K562 (cell line): ENCODE results near the gene SF3B4. TPM values are rescaled to one million over a fixed set of nuclear protein-coding genes. Genes with fewer than 3 reads are reported as not detected.

ENCODE experiments used
- ATF7 ChIP-seq: fragments of 450-650 bp; IDR thresholded peaks from 2 replicates; pipeline ENCODE4 v1.7.1; 2014; ENCODE audit warnings: mild to moderate bottlenecking, moderate library complexity
- BHLHE40 ChIP-seq: IDR thresholded peaks from 2 replicates; pipeline ENCODE4 v1.6.1; 2011; ENCODE audit warnings: low read length, improper control_type of control experiment
- ELF1 ChIP-seq: fragments of 200-800 bp; sonication (Bioruptor generic); IDR thresholded peaks from 2 replicates; pipeline ENCODE4 v1.6.1; 2016; ENCODE audit warnings: missing genetic modification characterization, missing compliant biosample characterization
- ETV5 ChIP-seq: sonication (generic); formaldehyde crosslinking; IDR thresholded peaks from 2 replicates; pipeline ENCODE4 v1.4.0; 2020; ENCODE audit warnings: low read depth, mild to moderate bottlenecking, missing genetic modification reagents
- KLF10 ChIP-seq: fragments of 250-450 bp; sonication (Bioruptor Pico); IDR thresholded peaks from 2 replicates; pipeline ENCODE4 v1.6.1; 2021; ENCODE audit warnings: matching md5 sums
- KLF13 ChIP-seq: fragments of 450-650 bp; IDR thresholded peaks from 2 replicates; pipeline ENCODE4 v1.6.1; 2016; ENCODE audit warnings: missing genetic modification characterization, low read depth, mild to moderate bottlenecking, missing compliant biosample characterization, moderate library complexity, borderline replicate concordance
- MBD2 ChIP-seq: sonication (generic); IDR thresholded peaks from 2 replicates; pipeline ENCODE4 v1.6.1; 2016; ENCODE audit warnings: low read depth, borderline replicate concordance
- MECOM ChIP-seq: fragments of 250-450 bp; sonication (Bioruptor Pico); IDR thresholded peaks from 2 replicates; pipeline ENCODE4 v1.8.0; 2022; ENCODE audit warnings: inconsistent platforms
- NCOA4 ChIP-seq: fragments of 450-650 bp; IDR thresholded peaks from 2 replicates; pipeline ENCODE4 v1.6.1; 2018; ENCODE audit warnings: mild to moderate bottlenecking; ENCODE audit not compliant: partially characterized antibody
- NUFIP1 ChIP-seq: fragments of 450-650 bp; IDR thresholded peaks from 2 replicates; pipeline ENCODE4 v1.6.1; 2018; ENCODE audit not compliant: partially characterized antibody
- POLR2AphosphoS5 ChIP-seq: IDR thresholded peaks from 2 replicates; pipeline ENCODE4 v1.6.1; 2011; ENCODE audit warnings: mild to moderate bottlenecking, low read depth, low read length, moderate library complexity; ENCODE audit not compliant: control insufficient read depth, insufficient read depth
- RBBP5 ChIP-seq: fragments of 200-600 bp; sonication (generic); IDR thresholded peaks from 2 replicates; pipeline ENCODE4 v1.6.1; 2012; ENCODE audit warnings: borderline replicate concordance, mild to moderate bottlenecking, low read length, control low read depth, inconsistent platforms; ENCODE audit not compliant: insufficient read depth, poor library complexity, severe bottlenecking
- SMARCB1 ChIP-seq: IDR thresholded peaks from 2 replicates; pipeline ENCODE4 v1.6.1; 2011; ENCODE audit warnings: improper control_type of control experiment, low read depth; ENCODE audit not compliant: insufficient read length
- ZBTB7A ChIP-seq: IDR thresholded peaks from 2 replicates; pipeline ENCODE4 v1.6.1; 2011; ENCODE audit warnings: low read depth, mild to moderate bottlenecking, low read length, moderate library complexity, borderline replicate concordance; ENCODE audit not compliant: control insufficient read depth
- ZNF134 ChIP-seq: fragments of 250-450 bp; sonication (Bioruptor Pico); conservative IDR thresholded peaks from 2 replicates; pipeline ENCODE4 v1.4.0; 2020
- polyA plus RNA-seq, 8 experiments: library from polyadenylated mRNA; depleted of rRNA in 4 of 8; stranded (reverse) in 5 of 8; unstranded in 3 of 8; fragments of >200 nt; fragmentation: Nextera tagmentation in 2 of 8; fragmentation: Illumina TruSeq in 1 of 8; extraction: Ambion mirVana in 2 of 8; extraction: Trizol in 1 of 8; gene quantifications; 2 replicates each; pipeline versions ENCODE4 v1.2.1 to v1.2.3, GENCODE V29; 2011 to 2014; ENCODE audit warnings: inconsistent platforms in 1 of 8, missing spikeins in 1 of 8
- total RNA-seq, 7 experiments: library from RNA; depleted of rRNA in 6 of 7; stranded (reverse); fragments of >200 nt in 6 of 7; fragmentation: Illumina TruSeq in 2 of 7; extraction: Trizol in 2 of 7; gene quantifications; 2 replicates each; pipeline versions ENCODE4 v1.2.1 to v1.2.3, GENCODE V29; 2011 to 2021; ENCODE audit warnings: low replicate concordance in 1 of 7
- TF ChIP-seq, protein P1 (sequence below), 2 experiments: fragments of 450-650 bp in 1 of 2; sonication (generic) in 1 of 2; formaldehyde crosslinking in 1 of 2; IDR thresholded peaks; 2 replicates each; pipeline versions ENCODE4 v1.7.1 to v1.9.0; 2016 to 2022; ENCODE audit warnings: inconsistent platforms in 1 of 2, mild to moderate bottlenecking in 1 of 2, missing genetic modification reagents in 1 of 2
- TF ChIP-seq, protein P2 (sequence below), 3 experiments: IDR thresholded peaks in 2 of 3; conservative IDR thresholded peaks in 1 of 3; 2 replicates each; pipeline ENCODE4 v1.5.1; 2011 to 2012; ENCODE audit warnings: low read length in 3 of 3, mild to moderate bottlenecking in 3 of 3, control low read depth in 2 of 3, improper control_type of control experiment in 1 of 3, inconsistent platforms in 1 of 3, low read depth in 1 of 3, mixed read lengths in 1 of 3, moderate library complexity in 1 of 3; ENCODE audit not compliant: insufficient read depth in 2 of 3

Gene SF3B4
- total and polyA plus RNA-seq, 9 of the 15 experiments (the other 6 are each of a cell fraction or from before 2014, with no cell fraction given), result 3.0 to 88.0 (median 26.1) TPM

DNA sequence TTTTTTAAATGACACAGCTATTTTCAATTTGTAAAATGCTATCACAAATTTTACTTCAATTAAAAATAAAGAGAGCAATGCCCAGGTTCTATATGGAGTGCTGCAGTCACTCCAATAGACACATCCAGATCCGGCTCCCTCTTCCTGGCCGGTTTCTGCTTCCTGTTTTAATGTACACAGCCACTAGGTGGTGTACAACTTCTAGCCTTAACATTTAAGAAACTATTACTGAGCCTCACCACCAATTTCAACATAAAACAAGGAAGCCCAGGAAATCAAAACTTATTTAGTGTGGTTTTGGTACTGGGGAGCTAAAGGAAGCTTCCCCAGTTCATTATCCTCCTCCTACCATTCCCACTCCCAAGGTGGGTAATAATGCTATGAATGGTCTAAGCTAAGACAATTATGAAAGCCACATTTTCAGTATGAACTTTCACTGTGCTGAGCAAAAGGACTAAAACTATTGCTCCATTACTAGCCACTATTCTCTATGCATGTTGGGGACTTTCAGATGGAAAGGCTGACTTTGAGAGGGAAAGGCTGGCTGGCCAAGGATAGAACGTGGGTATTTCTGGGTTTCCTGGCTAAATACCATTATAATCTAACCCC lies 34.5 kb upstream of the SF3B4 start (continued):
- TF ChIP-seq, protein P1, sequence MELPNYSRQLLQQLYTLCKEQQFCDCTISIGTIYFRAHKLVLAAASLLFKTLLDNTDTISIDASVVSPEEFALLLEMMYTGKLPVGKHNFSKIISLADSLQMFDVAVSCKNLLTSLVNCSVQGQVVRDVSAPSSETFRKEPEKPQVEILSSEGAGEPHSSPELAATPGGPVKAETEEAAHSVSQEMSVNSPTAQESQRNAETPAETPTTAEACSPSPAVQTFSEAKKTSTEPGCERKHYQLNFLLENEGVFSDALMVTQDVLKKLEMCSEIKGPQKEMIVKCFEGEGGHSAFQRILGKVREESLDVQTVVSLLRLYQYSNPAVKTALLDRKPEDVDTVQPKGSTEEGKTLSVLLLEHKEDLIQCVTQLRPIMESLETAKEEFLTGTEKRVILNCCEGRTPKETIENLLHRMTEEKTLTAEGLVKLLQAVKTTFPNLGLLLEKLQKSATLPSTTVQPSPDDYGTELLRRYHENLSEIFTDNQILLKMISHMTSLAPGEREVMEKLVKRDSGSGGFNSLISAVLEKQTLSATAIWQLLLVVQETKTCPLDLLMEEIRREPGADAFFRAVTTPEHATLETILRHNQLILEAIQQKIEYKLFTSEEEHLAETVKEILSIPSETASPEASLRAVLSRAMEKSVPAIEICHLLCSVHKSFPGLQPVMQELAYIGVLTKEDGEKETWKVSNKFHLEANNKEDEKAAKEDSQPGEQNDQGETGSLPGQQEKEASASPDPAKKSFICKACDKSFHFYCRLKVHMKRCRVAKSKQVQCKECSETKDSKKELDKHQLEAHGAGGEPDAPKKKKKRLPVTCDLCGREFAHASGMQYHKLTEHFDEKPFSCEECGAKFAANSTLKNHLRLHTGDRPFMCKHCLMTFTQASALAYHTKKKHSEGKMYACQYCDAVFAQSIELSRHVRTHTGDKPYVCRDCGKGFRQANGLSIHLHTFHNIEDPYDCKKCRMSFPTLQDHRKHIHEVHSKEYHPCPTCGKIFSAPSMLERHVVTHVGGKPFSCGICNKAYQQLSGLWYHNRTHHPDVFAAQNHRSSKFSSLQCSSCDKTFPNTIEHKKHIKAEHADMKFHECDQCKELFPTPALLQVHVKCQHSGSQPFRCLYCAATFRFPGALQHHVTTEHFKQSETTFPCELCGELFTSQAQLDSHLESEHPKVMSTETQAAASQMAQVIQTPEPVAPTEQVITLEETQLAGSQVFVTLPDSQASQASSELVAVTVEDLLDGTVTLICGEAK (IDR thresholded peaks at IDR 0.05), result no peak
- TF ChIP-seq, protein P1 (CRISPR knock-in tag; IDR thresholded peaks at IDR 0.05), result no peak
- TF ChIP-seq SMARCB1 (no peak), ATF7 (no peak), KLF10 (CRISPR knock-in tag) (no peak), ZBTB7A (no peak), MECOM (no peak), RBBP5 (no peak), NUFIP1 (no peak), ZNF134 (CRISPR knock-in tag) (no peak), BHLHE40 (no peak), POLR2AphosphoS5 (no peak), ELF1 (tag) (peak; percentile 69), ETV5 (CRISPR knock-in tag) (peak; percentile 38; the same call in 1 of the 2 replicates), KLF13 (tag) (no peak), MBD2 (no peak), NCOA4 (no peak)
- TF ChIP-seq, protein P2, sequence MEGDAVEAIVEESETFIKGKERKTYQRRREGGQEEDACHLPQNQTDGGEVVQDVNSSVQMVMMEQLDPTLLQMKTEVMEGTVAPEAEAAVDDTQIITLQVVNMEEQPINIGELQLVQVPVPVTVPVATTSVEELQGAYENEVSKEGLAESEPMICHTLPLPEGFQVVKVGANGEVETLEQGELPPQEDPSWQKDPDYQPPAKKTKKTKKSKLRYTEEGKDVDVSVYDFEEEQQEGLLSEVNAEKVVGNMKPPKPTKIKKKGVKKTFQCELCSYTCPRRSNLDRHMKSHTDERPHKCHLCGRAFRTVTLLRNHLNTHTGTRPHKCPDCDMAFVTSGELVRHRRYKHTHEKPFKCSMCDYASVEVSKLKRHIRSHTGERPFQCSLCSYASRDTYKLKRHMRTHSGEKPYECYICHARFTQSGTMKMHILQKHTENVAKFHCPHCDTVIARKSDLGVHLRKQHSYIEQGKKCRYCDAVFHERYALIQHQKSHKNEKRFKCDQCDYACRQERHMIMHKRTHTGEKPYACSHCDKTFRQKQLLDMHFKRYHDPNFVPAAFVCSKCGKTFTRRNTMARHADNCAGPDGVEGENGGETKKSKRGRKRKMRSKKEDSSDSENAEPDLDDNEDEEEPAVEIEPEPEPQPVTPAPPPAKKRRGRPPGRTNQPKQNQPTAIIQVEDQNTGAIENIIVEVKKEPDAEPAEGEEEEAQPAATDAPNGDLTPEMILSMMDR (IDR thresholded peaks at IDR 0.05 in 2 of 3, conservative IDR thresholded peaks at IDR 0.05 in 1 of 3; ENCODE audit: insufficient read depth in 2 of 3, low read depth in 1 of 3, low read length in 3 of 3), result peak; percentile 70 to 85 (median 77)
